T follicular helper cell (primary cell): ENCODE measurements around the gene SEMA4D.
"Not testable (repeated sequence)": the region's sequence is repeated elsewhere in the genome, so short reads cannot be mapped to it uniquely, and the experiment has no call there.

ENCODE experiments used
- DNase-seq: peaks from one replicate; pipeline ENCODE4 v3.0.0-alpha.2; 2020; ENCODE audit warnings: low read depth

The SEMA4D gene

GRCh38 chr9:89352874-89353649 lies 144.9 kb downstream of the SEMA4D start:
- DNase-seq = no peak

- DNase-seq = no peak
These were observed 145.5 kb downstream of the SEMA4D start for GRCh38 chr9:89352451-89352850.

DNA sequence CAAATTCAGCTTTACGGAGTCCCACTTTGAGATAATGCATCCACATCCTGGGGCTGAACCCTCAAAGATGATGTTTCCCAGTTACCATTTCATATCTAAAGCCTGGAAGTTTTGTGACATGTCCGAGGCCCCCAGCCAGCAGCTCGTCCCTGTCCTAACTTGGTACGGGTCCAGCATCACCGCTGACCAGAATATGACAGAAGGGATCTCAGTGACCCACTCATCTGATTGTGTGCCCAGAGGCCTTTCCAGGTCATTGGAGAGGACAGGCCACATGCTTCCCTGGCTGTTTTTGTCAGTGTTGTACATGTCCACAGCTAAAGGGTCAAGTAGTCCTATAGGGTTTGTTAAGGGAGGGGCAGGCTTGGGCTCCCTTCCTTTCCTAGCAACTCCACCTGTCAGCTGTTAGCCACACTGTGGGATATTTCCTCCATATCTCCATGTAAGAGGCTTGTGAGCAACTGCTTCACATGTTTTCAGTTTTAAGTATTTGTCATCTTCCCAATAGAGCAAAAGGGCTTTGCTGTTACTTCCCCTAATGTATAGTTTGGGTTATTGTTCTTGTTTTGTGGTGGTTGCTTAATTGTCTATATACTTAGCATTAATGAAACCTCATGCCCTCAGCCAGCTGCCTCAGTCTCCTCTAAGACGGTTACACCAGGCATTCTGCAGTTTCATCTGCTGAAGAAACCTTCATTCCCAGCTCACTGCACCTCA lies 146.2 kb downstream of the SEMA4D start:
- no peak for DNase-seq

GRCh38 chr9:89350988-89351557 lies 146.8 kb downstream of the SEMA4D start:
- no peak for DNase-seq

GRCh38 chr9:89349607-89350006 lies 148.3 kb downstream of the SEMA4D start:
- no peak for DNase-seq

DNA sequence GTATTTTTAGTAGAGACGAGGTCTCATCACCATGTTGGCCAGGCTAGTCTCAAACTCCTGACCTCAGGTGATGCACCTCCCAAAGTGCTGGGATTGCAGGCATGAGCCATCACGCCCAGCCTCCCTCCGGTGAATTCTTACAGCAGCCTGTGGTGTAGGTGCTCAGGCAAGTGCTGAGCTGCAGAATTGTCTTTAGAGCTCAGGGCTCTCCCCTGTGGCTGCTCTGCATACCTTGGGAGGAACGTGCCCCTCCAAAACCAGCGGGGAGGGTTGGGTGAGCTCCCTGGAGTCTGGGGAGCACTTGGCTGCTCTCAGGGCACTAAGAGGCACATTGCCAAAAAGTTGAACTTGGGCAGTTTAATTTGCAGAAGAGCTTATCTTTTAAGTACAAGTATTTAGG lies 150.3 kb downstream of the SEMA4D start:
- DNase-seq = no peak

- DNase-seq = no peak
These were observed 151.2 kb downstream of the SEMA4D start for GRCh38 chr9:89346696-89347095.

- DNase-seq = no peak
These were observed 152.4 kb downstream of the SEMA4D start for GRCh38 chr9:89345476-89345875.

GRCh38 chr9:89343812-89344211 lies 154.1 kb downstream of the SEMA4D start:
- DNase-seq = not testable (repeated sequence)

DNA sequence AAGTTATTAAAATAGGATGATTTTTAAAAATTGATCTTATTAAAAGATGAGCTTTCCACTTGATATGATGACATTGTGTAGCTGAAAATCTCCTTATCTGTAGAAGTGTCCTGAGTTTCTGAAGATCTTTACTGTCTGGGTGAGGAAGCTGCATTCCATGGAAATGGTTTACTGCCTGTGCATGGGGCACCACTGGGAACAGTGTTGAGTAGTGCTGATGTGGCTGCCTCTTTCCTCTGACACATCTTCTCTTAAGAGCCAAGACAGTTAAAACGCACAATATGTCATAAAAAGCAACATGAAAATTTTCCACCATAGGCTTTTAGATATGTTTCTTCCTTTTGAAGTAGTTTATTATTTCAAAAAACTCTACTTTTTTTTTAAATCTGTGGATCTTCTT lies 155.0 kb downstream of the SEMA4D start:
- DNase-seq = no peak

GRCh38 chr9:89342213-89342612 lies 155.7 kb downstream of the SEMA4D start:
- no peak for DNase-seq

GRCh38 chr9:89340332-89340731 lies 157.6 kb downstream of the SEMA4D start:
- no peak for DNase-seq

DNA sequence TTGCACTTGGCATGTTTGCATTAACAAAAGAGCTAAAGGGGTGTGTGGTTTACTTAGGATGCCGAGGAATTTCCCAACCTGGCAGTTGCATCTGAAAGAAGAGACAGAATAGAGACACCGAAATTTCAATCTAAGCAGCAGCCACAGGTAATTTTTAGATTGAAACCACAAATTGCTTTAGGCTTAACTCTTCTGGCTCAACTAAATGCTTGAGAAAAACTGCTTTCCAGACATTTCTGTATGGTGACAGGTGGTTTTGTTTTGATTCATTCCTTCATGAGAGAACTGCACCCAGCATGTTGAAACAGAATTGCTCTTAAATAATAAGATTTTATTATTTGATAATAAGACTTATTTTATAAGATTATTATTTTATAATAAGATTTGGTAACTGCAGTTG lies 158.1 kb downstream of the SEMA4D start:
- no peak for DNase-seq

- DNase-seq = no peak
These were observed 167.4 kb downstream of the SEMA4D start for GRCh38 chr9:89330513-89330912.

GRCh38 chr9:89329917-89330316 lies 168.0 kb downstream of the SEMA4D start:
- DNase-seq = no peak

DNA sequence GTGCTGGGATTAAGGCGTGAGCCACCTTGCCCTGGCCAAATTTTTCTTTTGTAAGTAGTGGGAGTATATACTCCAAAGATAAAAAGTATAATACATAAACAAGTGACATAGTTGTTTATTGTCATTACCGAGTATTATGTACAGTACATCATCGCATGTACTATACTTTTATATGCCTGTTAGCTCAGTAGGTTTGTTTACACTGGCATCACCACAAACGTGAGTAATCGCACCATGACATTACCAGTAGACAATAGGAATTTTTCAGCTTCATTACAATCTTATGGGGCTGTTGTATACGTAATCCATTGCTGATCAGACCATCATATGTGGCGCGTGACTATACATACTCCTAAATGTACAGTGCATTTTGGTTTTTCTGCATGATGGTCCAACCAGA lies 169.8 kb downstream of the SEMA4D start:
- DNase-seq = no peak

DNA sequence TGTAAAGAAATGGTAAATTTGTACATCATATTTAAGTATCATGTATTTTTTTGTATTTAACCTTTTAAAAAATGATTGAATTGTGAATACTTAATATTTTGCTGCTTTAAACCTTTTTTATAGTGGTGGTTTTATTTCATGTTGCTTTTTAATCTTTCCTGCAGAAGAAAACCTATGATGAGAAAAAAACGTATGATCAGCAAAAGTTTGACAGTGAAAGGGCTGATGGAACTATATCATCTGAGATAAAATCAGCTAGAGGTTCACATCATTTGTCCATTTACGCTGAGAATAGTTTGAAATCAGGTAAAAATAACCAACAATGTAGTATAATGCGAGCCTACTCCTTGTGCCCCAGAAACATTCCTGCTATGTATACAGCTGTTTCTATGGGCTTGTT lies 172.2 kb downstream of the SEMA4D start:
- no peak for DNase-seq

DNA sequence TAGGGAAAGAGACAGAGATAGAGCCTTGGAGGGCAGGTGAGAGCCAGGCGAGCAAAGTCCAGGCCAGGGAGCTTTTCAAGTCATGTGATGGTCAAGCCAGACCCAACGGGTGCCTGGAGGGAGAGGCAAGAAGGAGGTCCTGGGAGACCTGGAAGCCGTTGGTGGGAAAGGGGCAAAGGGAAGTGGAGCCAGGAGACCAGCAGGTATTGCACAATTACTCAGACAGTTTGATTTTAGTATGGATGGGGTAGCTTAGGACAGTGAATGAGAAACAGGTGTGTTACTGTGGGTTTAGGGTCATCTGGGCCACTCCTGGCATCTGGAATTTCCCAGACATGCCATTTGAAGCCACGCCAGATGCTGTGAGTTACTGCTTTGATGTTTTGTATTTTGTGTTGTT lies 174.5 kb downstream of the SEMA4D start:
- no peak for DNase-seq

DNA sequence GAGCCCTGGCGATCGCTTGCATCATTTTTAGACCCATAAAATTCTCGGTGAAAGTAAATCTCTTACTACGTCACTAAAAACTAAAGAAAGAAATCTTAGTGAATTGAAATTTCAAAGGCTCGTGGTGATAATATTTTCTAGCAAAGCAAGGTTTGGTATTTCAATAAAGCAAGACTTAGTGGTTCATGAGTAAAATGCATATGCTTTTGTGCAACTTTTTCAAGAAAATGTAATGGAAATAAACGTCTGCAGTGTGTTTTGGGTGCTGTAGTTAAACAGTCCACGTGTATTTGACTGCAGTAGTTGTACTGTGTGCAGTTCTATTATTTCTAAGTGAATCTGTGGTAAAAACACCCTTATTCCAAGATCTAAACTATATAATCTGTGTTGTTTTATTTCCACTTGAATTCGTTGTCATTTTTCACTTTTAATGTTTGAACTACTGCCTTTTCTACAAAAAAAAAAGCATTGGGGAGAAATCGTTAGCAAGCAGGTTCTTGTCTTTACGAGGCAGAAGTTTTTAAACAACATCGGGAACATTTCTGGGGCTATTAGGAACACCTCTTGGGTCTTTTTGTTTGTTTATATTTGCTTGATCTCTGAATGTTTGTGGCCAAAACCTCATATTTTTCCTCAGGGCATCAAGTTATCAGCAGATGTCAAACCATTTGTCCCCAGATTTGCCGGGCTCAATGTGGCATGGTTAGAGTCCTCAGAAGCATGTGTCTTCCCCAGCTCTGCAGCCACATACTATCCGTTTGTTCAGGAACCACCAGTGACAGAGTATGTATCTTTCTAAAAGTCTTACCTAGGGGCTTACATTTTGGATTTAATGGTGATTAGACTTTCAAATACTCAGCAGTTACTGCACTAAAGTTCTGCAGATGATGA lies 178.7 kb downstream of the SEMA4D start:
- DNase-seq = no peak

DNA sequence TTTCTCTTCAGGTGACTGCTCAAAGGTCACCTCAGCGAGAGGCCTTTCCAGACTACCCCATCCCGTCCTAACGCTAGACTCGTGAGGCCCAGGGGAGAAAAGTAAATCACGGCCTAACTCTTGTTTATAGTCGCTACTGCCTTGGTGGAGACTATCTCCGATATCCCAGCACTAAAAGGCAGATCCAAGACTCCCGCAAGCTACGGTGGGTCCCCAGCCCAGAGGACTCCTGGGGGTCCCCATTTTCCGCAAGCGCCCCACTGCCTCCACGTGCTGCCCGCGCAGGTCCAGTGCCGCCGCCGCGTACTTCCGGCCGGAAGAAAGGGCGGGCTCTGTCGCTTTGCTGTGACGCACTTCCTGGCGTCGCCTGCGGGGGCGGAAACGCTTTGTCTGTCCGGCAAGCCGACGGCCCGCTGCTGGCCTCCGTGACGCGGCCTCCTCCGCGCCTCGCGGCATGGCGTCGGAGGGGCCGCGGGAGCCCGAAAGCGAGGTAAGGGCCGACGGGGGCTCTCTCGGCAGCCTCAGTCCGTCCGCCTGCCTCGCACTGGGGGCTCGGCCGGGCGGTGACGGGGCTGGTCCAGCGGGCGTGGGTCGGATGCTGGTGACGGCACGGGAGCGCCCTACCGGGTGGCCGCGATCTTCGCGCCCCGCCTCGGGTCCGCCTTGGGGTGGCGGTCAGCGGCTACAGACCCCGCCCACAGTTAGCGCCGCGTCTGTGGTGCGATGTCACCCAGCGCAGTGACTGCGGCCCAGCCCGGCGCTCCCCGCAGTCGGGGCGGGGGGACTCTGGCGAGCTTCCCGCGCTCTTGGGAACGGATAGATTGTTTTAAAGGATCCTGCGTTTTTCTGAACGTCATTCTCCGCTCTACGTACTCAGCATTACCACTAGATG lies 179.5 kb downstream of the SEMA4D start, which contains the start of gene SECISBP2:
TSS of gene SECISBP2 (plus strand) at position 378 of the 892 bp plus-strand sequence. CDS start at position 455, 77 bp downstream.
- DNase-seq = peak; percentile 83

GRCh38 chr9:89317282-89317681 lies 180.6 kb downstream of the SEMA4D start:
- no peak for DNase-seq
